GM18520 (cell line): ENCODE results near the gene AMMECR1L.
A peak's percentile ranks its signal among the peaks of the same experiment; 100 is the strongest.
"Not testable (repeated sequence)": the region's sequence is repeated elsewhere in the genome, so short reads cannot be mapped to it uniquely, and the experiment has no call there.

Experiments
- ATAC-seq: cut with Tn5 transposase; IDR thresholded peaks from one replicate; pipeline ENCODE4 v1.9.1; 2021; ENCODE audit not compliant: unreplicated experiment

The AMMECR1L gene

DNA sequence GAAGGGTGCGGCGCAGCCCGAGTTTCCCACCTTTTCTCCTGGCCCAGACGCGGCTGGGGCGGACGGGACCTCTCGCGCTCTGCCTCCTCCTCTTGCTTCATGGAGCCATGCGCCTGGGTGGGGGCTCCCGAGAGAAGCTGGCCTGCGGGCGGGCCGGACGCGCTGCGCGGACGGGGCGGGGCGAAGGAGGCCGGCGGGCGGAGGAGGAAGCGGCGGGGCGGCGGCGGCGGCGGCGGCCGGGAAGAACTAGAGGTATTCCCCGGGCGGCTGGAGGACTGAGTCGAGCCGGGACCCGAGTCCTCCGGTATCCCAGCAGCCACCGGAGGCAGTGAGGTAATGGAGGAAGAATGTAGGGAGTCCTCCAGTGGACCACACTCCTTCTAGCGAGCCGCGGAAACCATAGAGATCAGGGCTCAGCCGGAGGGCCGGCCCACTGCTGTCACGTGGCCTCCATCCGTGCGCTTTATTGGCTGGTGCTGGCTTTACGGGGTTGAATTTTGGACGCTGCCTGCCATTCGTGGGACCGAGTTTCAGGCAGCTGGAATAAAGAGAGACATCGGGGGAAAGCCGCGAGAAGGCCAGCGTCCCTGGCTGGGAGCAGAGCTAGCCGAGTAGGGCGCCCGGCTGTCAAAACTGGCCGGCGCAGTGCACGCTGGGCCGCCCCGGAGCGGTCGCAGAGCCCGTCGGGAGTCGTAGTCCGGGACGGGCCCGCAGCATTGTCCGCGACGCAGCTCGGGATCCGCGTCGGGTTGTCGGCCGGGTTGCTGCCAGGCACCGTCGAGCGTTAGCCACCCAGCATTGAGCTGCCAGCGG lies at the start of gene AMMECR1L:
Gene AMMECR1L (minus strand): TSS at position 177 of the 813 bp plus-strand sequence. CDS start 11,722 bp downstream, outside the sequence.
- ATAC-seq = peak; percentile 92

DNA sequence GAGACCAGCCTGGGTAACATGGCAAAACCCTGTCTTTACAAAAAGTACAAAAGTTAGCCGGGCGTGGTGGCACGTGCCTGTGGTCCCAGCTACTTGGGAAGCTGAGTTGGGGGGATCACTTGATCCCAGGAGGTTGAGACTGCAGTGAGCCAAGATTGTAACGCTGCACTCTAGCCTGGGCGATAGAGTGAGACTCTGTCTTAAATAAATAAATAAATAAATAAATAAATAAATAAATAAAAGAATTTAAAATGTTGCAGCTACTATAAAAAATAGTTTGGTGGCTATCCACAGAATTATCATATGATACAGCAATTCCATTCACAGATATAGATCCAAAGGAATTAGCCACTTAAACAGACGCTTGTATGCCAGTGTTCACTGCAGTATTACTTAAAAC lies 49.6 kb upstream of the AMMECR1L start:
- no peak for ATAC-seq

GRCh38 chr2:127932199-127932876 lies 46.6 kb upstream of the AMMECR1L start:
- ATAC-seq = no peak

GRCh38 chr2:127929449-127929848 lies 43.7 kb upstream of the AMMECR1L start:
- ATAC-seq = no peak

DNA sequence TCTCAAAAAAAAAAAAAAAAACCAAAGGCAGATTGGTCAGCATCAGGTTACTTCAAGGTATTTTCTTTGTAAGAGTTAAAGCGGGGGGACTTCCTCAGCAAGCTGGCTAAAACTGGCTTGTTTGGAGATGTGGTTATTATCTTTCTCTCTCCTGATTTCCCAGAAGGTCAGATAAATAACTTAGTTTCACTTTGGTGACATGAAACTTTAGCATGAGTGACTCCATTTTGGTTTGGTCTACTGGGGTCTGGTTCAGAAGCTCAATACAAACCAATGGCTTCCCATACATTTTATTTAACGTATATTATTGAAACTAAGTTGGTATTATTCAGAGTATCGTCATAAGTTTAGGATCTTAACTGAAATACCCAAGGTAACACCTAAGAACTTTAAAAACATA lies 41.6 kb upstream of the AMMECR1L start:
- ATAC-seq = no peak

- ATAC-seq = no peak
These were observed 32.2 kb upstream of the AMMECR1L start for GRCh38 chr2:127917916-127918315.

DNA sequence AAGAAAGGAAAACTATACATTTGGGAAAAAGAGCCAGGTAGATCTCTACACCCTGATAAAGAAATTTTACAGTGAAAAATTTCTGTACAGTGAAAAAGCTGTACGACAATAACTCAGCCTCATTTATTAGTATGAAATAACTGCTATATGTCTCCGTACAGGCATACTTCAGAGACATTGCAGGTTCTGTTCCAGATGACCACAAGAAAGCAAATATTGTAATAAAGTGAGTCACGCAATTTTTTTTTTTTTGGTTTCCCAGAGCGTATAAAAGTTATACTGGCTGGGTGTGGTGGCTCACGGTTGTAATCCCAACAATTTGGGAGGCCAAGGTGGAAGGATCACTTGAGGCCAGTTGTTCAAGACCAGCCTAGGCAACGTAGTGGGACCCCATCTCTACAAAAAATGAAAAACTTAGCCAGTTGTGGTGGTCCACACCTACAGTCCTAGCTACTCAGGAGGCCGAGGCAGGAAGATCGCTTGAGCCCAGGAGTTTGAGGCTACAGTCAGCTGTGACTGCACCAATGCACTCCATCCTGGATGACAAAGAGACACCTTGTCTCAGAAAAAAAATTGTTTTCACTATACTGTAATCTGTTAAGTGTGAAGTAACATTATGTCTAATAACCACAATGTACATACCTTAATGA lies 28.2 kb upstream of the AMMECR1L start:
- ATAC-seq = no peak

GRCh38 chr2:127911737-127912136 lies 26.0 kb upstream of the AMMECR1L start:
- no peak for ATAC-seq

GRCh38 chr2:127910415-127910814 lies 24.7 kb upstream of the AMMECR1L start:
- ATAC-seq = no peak

DNA sequence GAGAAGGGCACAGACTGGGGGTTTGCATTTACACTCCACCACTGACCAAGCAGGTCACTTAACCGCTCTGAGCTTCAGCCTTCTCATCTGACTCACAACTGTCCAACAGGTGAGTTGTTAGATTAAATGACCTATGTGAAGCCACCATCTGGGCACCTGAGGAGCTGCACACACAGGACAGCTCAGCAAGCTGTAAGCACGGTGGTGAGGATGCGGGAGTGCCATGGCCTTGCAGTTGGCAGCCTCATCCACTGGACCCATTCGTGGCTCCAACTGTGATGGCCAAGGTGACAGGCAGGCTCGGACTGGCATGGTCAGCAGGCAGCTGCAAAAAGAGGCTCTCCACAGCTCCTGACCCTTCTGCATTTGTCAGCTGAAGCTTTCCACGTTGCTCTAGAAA lies 23.3 kb upstream of the AMMECR1L start:
- ATAC-seq = no peak

DNA sequence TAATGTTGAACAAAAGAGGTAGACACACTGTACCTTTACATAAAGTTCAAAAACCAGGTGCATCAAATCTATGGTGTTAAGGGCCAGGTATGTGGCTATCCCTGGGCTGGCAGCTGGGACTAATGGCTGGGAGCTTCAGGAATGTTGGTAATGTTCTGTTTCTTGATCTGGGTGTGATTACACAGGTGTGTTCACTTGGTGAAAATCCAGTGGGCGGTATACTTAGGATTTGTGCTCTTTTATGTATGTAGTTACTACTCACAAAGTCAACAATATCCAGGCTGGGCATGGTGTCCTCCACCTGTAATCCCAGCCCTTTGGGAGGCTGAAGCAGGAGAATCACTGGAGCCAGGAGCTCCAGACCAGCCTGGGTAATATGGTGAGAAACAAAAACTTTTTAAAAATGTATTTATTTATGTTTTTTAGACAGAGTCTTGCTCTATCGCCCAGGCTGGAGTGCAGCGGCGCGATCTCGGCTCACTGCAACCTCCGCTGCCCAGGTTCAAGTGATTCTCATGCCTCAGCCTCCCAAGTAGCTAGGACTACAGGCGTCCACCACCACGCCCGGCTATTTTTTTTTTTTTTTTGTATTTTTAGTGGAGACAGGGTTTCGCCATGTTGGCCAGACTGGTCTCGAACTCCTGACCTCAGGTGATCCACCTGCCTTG lies 22.1 kb upstream of the AMMECR1L start:
- not testable (repeated sequence) for ATAC-seq

- ATAC-seq = no peak
These were observed 20.6 kb upstream of the AMMECR1L start for GRCh38 chr2:127906206-127906926.

GRCh38 chr2:127901339-127902056 lies 15.7 kb upstream of the AMMECR1L start:
- no peak for ATAC-seq

DNA sequence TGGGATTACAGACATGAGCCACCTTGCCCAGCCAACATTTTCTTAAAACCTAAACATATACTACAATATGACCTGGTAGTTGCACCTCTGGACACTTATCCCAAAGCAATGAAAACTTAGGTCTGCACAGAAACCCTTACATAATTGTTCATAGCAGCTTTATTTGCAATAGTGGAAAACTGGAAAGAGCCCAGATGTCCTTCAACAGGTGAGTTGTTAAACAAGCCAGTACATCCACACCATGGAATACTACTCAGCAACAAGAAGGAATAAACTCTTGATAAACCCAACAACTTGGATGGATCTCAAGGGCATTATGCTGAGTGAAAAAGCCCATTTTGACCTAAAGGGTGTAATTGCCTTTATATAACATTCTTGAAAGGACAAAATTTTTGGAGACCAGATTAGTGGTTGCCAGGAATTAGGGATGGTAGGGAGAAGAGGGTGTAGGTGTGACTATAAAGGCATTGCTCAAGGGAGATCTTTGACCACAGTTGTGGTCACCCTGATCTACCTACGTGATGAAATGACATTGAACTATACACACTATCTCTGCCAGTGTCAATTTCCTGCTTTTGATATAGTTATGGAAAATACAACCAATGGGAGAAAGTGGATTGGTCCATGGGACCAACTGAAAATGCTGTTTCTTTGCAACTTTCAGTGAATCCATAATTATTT lies 11.9 kb upstream of the AMMECR1L start:
- no peak for ATAC-seq

- ATAC-seq = no peak
These were observed 7.7 kb upstream of the AMMECR1L start for GRCh38 chr2:127893494-127893893.

- no peak for ATAC-seq
These were observed 7.3 kb upstream of the AMMECR1L start for GRCh38 chr2:127893033-127893432.

- no peak for ATAC-seq
These were observed 6.1 kb upstream of the AMMECR1L start for GRCh38 chr2:127891811-127892210.

DNA sequence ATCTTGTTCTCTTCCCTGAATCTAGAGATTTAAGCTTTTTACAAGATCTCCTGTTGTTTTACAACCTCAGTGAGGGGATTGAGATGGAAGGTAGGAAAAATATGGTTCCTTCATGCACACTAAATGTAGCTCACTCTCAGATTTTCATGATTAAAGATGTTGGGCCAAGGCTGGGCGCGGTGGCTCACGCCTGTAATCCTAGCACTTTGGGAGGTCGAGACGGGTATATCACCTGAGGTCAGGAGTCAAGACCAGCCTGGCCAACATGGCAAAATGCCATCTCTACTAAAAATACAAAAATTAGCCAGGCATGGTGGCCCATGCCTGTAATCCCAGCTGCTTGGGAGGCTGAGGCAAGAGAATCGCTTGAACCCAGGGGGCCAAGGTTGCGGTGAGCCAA lies 5.0 kb upstream of the AMMECR1L start:
- ATAC-seq = not testable (repeated sequence)

GRCh38 chr2:127888772-127889171 lies 3.0 kb upstream of the AMMECR1L start:
- no peak for ATAC-seq

- ATAC-seq = no peak
These were observed 2.0 kb upstream of the AMMECR1L start for GRCh38 chr2:127887776-127888130.
